H1 (cell line): ENCODE results near the gene ASIC2. TPM values are rescaled to one million over a fixed set of nuclear protein-coding genes. Genes with fewer than 3 reads are reported as not detected.

Experiments
- CTCF ChIA-PET: fragments of 300-600 bp; sonication (Branson Sonifier 250); formaldehyde crosslinking; loops from one replicate; lab custom pipeline; 2021; ENCODE audit not compliant: partially characterized antibody; lab: Charles Lee
- POLR2A ChIA-PET: fragments of 300-600 bp; sonication (Branson Sonifier 250); formaldehyde crosslinking; loops from one replicate; lab custom pipeline; 2021; ENCODE audit warnings: inconsistent platforms; ENCODE audit not compliant: partially characterized antibody; lab: Charles Lee
- DNase-seq, 2 experiments: peaks; one replicate each; pipeline versions ENCODE4 v3.0.0 to v3.0.0-alpha.2; 2010 to 2022; ENCODE audit warnings: low spot score in 2 of 2, low read depth in 1 of 2, mixed read lengths in 1 of 2
- FAIRE-seq: peaks from 2 replicates; lab custom pipeline; 2011; peaks lifted over from hg19 to GRCh38; lab: Jason Lieb, UNC
- H2AFZ ChIP-seq: 2 replicates; pipeline ENCODE4 v1.8.1; 2012; ENCODE audit warnings: low read length, inconsistent platforms
- H2AK5ac ChIP-seq: 2 replicates; pipeline ENCODE4 v1.6.1; 2013; ENCODE audit warnings: low read depth, low read length
- H2BK120ac ChIP-seq: replicated peaks from 2 replicates; pipeline ENCODE3; 2013; ENCODE audit warnings: low read depth, low read length, inconsistent platforms
- H2BK12ac ChIP-seq: 2 replicates; pipeline ENCODE4 v1.6.1; 2013; ENCODE audit warnings: low read depth, low read length
- H2BK15ac ChIP-seq: 2 replicates; pipeline ENCODE4 v1.6.1; 2013; ENCODE audit warnings: low read length
- H2BK20ac ChIP-seq: 2 replicates; pipeline ENCODE4 v1.6.1; 2013; ENCODE audit warnings: low read length
- H2BK5ac ChIP-seq: 2 replicates; pipeline ENCODE4 v1.6.1; 2013; ENCODE audit warnings: low read depth, low read length
- H3K14ac ChIP-seq: 2 replicates; pipeline ENCODE4 v1.6.1; 2013; ENCODE audit warnings: inconsistent platforms; ENCODE audit not compliant: insufficient read length
- H3K18ac ChIP-seq: 2 replicates; pipeline ENCODE4 v1.6.1; 2013; ENCODE audit warnings: low read length; ENCODE audit errors: extremely low read depth
- H3K23ac ChIP-seq: 2 replicates; pipeline ENCODE4 v1.6.1; 2013; ENCODE audit warnings: inconsistent platforms; ENCODE audit not compliant: insufficient read length
- H3K23me2 ChIP-seq: 2 replicates; pipeline ENCODE4 v1.6.1; 2013; ENCODE audit warnings: low read depth, low read length
- H3K27ac ChIP-seq: 2 replicates; pipeline ENCODE4 v1.6.1; 2011; ENCODE audit warnings: low read depth, low read length, inconsistent platforms
- H3K27me3 ChIP-seq, 4 experiments: replicated peaks in 1 of 4; 1 replicate in 1 of 4; 2 replicates in 3 of 4; pipeline versions ENCODE4 v1.6.1 to v1.8.1; 2011 to 2013; ENCODE audit warnings: low read length in 3 of 4, mild to moderate bottlenecking in 3 of 4, inconsistent platforms in 2 of 4, mixed read lengths in 2 of 4, moderate library complexity in 1 of 4; ENCODE audit not compliant: control insufficient read depth in 3 of 4, insufficient read depth in 3 of 4; ENCODE audit errors: extremely low read depth in 1 of 4
- H3K36me3 ChIP-seq, 4 experiments: 2 replicates each; pipeline versions ENCODE4 v1.6.1 to v1.8.1; 2011 to 2013; ENCODE audit warnings: mild to moderate bottlenecking in 4 of 4, low read length in 3 of 4, moderate library complexity in 2 of 4, control low read depth in 1 of 4, inconsistent platforms in 1 of 4; ENCODE audit not compliant: insufficient read depth in 4 of 4, control insufficient read depth in 2 of 4
- H3K4ac ChIP-seq: replicated peaks from 2 replicates; pipeline ENCODE3; 2013; ENCODE audit warnings: low read length, low read depth, mixed read lengths, inconsistent platforms; ENCODE audit not compliant: insufficient read length
- H3K4me1 ChIP-seq, 4 experiments: replicated peaks in 1 of 4; 1 replicate in 1 of 4; 2 replicates in 3 of 4; pipeline versions ENCODE4 v1.6.1 to v1.8.1; 2011 to 2013; ENCODE audit warnings: low read length in 3 of 4, inconsistent platforms in 2 of 4, mixed read lengths in 1 of 4; ENCODE audit not compliant: insufficient read depth in 4 of 4, control insufficient read depth in 3 of 4
- H3K4me2 ChIP-seq, 2 experiments: 2 replicates each; pipeline versions ENCODE4 v1.6.1 to v1.8.1; 2011 to 2013; ENCODE audit warnings: low read depth in 2 of 2, low read length in 2 of 2, control low read depth in 1 of 2, inconsistent platforms in 1 of 2, mild to moderate bottlenecking in 1 of 2; ENCODE audit not compliant: insufficient read depth in 1 of 2
- H3K4me3 ChIP-seq, 4 experiments: fragments of 200-600, 300-600 bp in 1 of 4; sonication (generic), shearing (Covaris generic), sonication (Bioruptor Twin) in 1 of 4; 2 replicates each; pipeline versions ENCODE4 v1.5.1 to v1.8.1; 2011 to 2016; ENCODE audit warnings: low read length in 4 of 4, low read depth in 3 of 4, control low read depth in 2 of 4, inconsistent platforms in 2 of 4, mild to moderate bottlenecking in 2 of 4, mixed read lengths in 1 of 4, moderate library complexity in 1 of 4; ENCODE audit not compliant: insufficient read depth in 2 of 4; ENCODE audit errors: extremely low read depth in 1 of 4
- H3K56ac ChIP-seq: replicated peaks from 2 replicates; pipeline ENCODE3; 2013; ENCODE audit warnings: low read depth, mild to moderate bottlenecking, mixed read lengths, low read length, inconsistent platforms; ENCODE audit not compliant: insufficient read length
- H3K79me1 ChIP-seq: 2 replicates; pipeline ENCODE4 v1.6.1; 2013; ENCODE audit warnings: low read depth, low read length, control low read depth
- H3K79me2 ChIP-seq, 2 experiments: 2 replicates each; pipeline versions ENCODE4 v1.6.1 to v1.8.1; 2012 to 2013; ENCODE audit warnings: low read length in 2 of 2, mild to moderate bottlenecking in 2 of 2, inconsistent platforms in 1 of 2; ENCODE audit not compliant: insufficient read depth in 2 of 2, control insufficient read depth in 1 of 2
- H3K9ac ChIP-seq, 4 experiments: replicated peaks in 1 of 4; 1 replicate in 1 of 4; 2 replicates in 3 of 4; pipeline versions ENCODE4 v1.6.1 to v1.8.1; 2011 to 2013; ENCODE audit warnings: low read depth in 3 of 4, low read length in 3 of 4, control low read depth in 2 of 4, mild to moderate bottlenecking in 2 of 4, moderate library complexity in 2 of 4, inconsistent platforms in 1 of 4; ENCODE audit errors: extremely low read depth in 1 of 4
- H3K9me3 ChIP-seq, 2 experiments: 2 replicates each; pipeline versions ENCODE4 v1.6.1 to v1.8.1; 2012 to 2013; ENCODE audit warnings: mild to moderate bottlenecking in 2 of 2, moderate library complexity in 2 of 2, control low read depth in 1 of 2, inconsistent platforms in 1 of 2, low read depth in 1 of 2, low read length in 1 of 2, mixed read lengths in 1 of 2; ENCODE audit not compliant: insufficient read depth in 2 of 2
- H4K20me1 ChIP-seq, 2 experiments: replicated peaks in 1 of 2; 2 replicates each; pipeline versions ENCODE3 to v1.8.1; 2011 to 2013; ENCODE audit warnings: inconsistent platforms in 2 of 2, low read length in 2 of 2, mild to moderate bottlenecking in 1 of 2; ENCODE audit not compliant: insufficient read depth in 2 of 2, control insufficient read depth in 1 of 2
- H4K5ac ChIP-seq: 2 replicates; pipeline ENCODE4 v1.6.1; 2013; ENCODE audit warnings: low read length, low read depth, mixed read lengths, inconsistent platforms; ENCODE audit not compliant: insufficient read length
- H4K8ac ChIP-seq: 2 replicates; pipeline ENCODE4 v1.8.0; 2013; ENCODE audit warnings: mild to moderate bottlenecking, moderate library complexity, low read length, inconsistent platforms; ENCODE audit not compliant: insufficient read depth; ENCODE audit errors: extremely low read depth
- H4K91ac ChIP-seq: replicated peaks from 2 replicates; pipeline ENCODE3; 2013; ENCODE audit warnings: low read length, mixed read lengths, inconsistent platforms; ENCODE audit not compliant: insufficient read length
- ASH2L ChIP-seq: fragments of 200-600, 300-600 bp; sonication (generic); IDR thresholded peaks from one replicate; pipeline ENCODE4 v1.7.1; 2017; ENCODE audit warnings: low read length
- CBX5 ChIP-seq: fragments of 300-800, 300-1000 bp; sonication (generic); IDR thresholded peaks from 2 replicates; pipeline ENCODE4 v1.7.1; 2016; ENCODE audit warnings: antibody characterized with exemption, low read length, low read depth
- EGR1 ChIP-seq: IDR thresholded peaks from 2 replicates; pipeline ENCODE4 v1.6.1; 2011; ENCODE audit warnings: low read depth, low read length, borderline replicate concordance
- GABPA ChIP-seq: IDR thresholded peaks from 2 replicates; pipeline ENCODE4 v1.6.1; 2011; ENCODE audit warnings: mild to moderate bottlenecking, low read length, moderate library complexity, borderline replicate concordance; ENCODE audit not compliant: insufficient read depth
- HDAC2 ChIP-seq, 2 experiments: fragments of 300-600 bp in 1 of 2; sonication (generic) in 1 of 2; IDR thresholded peaks; 2 replicates each; pipeline ENCODE4 v1.6.1; 2011 to 2012; ENCODE audit warnings: low read depth in 2 of 2, low read length in 2 of 2, mild to moderate bottlenecking in 2 of 2, moderate library complexity in 2 of 2, borderline replicate concordance in 1 of 2, inconsistent platforms in 1 of 2
- JUND ChIP-seq: IDR thresholded peaks from 2 replicates; pipeline ENCODE4 v1.6.1; 2011; ENCODE audit warnings: mild to moderate bottlenecking, improper control_type of control experiment, low read length
- POU5F1 ChIP-seq: IDR thresholded peaks from 2 replicates; pipeline ENCODE4 v1.6.1; 2011; ENCODE audit warnings: low read depth, mild to moderate bottlenecking, low read length, moderate library complexity
- RFX5 ChIP-seq: IDR thresholded peaks from 2 replicates; pipeline ENCODE4 v1.6.1; 2011; ENCODE audit warnings: low read depth, low read length, improper control_type of control experiment, borderline replicate concordance
- SAP30 ChIP-seq: fragments of 300-600 bp; sonication (generic); IDR thresholded peaks from 2 replicates; pipeline ENCODE4 v1.7.1; 2012; ENCODE audit warnings: low read length, moderate library complexity, mild to moderate bottlenecking, inconsistent platforms; ENCODE audit not compliant: insufficient read depth, insufficient replicate concordance
- SIRT6 ChIP-seq: IDR thresholded peaks from one replicate; pipeline ENCODE4 v1.7.1; 2012; ENCODE audit warnings: low read length, inconsistent platforms
- TAF1 ChIP-seq: IDR thresholded peaks from 2 replicates; pipeline ENCODE4 v1.6.1; 2011; ENCODE audit warnings: mild to moderate bottlenecking, low read depth, low read length
- WGBS, 2 experiments: shearing (Covaris generic) in 1 of 2; methylation state at CpG; one replicate each; pipeline versions ENCODE4 v1.1.6 to v1.1.7; 2013 to 2015; ENCODE audit warnings: low lambda C conversion rate in 2 of 2, mixed read lengths in 2 of 2, inconsistent platforms in 1 of 2, low coverage in 1 of 2, missing lambda C conversion rate in 1 of 2; ENCODE audit not compliant: insufficient replicate concordance in 2 of 2, insufficient coverage in 1 of 2, insufficient read length in 1 of 2; ENCODE audit errors: extremely low coverage in 1 of 2, missing lambda C conversion rate in 1 of 2; 5-methylcytosine and 5-hydroxymethylcytosine counted together
- polyA plus RNA-seq, 7 experiments: library from polyadenylated mRNA; depleted of rRNA in 3 of 7; stranded (reverse) in 5 of 7; unstranded in 2 of 7; fragments of >200 nt in 5 of 7; fragments of 200-250 nt in 2 of 7; gene quantifications; 1 replicate in 5 of 7; 2 replicates in 1 of 7; 4 replicates in 1 of 7; pipeline versions ENCODE4 v1.2.1 to v1.2.3, GENCODE V29; 2011 to 2013; ENCODE audit warnings: missing spikeins in 2 of 7, mixed read lengths in 2 of 7
- total RNA-seq: library from RNA; stranded (reverse); fragmentation: NEBNext Ultra II Directional; extraction: Animal tissue kit (Norgen Biotek cat#: 25700); gene quantifications from 2 replicates; pipeline ENCODE4 v1.2.1, GENCODE V29; 2021
- TF ChIP-seq, protein P1 (sequence below): IDR thresholded peaks from 2 replicates; pipeline ENCODE4 v1.6.1; 2012; ENCODE audit warnings: inconsistent platforms
- TF ChIP-seq, protein P2 (sequence below): IDR thresholded peaks from 2 replicates; pipeline ENCODE4 v1.6.1; 2012; ENCODE audit warnings: low read length, inconsistent platforms

Gene ASIC2
- total and polyA plus RNA-seq, 2 of the 8 experiments (the other 6 are each of a cell fraction or from before 2014, with no cell fraction given), result 0.86 to 1.2 TPM

DNA sequence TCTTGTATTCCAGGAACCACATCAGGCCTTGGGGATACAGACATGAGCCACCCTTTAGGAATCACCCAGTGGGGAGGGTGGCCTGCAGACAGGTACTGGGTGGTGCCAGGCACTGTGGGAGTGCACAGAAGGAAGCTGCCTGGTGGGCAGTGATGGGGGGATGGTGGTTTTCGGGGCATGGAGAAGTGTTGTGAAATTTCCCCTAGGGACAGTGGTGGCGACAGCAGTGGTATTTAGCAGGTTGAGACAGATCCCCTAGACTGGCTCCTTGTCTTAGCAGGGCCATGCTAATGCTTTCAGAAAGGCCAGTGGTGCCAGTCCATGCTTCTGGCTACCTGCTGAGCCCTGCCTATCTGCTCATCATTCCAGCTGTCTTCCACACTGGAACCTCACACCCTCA is 171.8 kb downstream of the ASIC2 start:
- Histone ChIP-seq H2BK20ac (no peak overlapping the region), H2BK15ac (no peak overlapping the region), H3K79me2 (no peaks in the 10 kb centered on the region), H2BK5ac (no peak overlapping the region), H3K14ac (no peak overlapping the region), H2BK12ac (no peak overlapping the region), H3K9ac (no peak overlapping the region), H3K27ac (no peak overlapping the region), H3K36me3 (no peaks in the 10 kb centered on the region), H4K8ac (no peak overlapping the region), H3K4ac (no peak overlapping the region), H3K4me2 (no peak overlapping the region), H4K20me1 (no peaks in the 10 kb centered on the region), H4K5ac (no peak overlapping the region), H3K4me3 (no peak overlapping the region), H3K56ac (no peak overlapping the region), H3K79me1 (no peaks in the 10 kb centered on the region), H3K27me3 (no peaks in the 10 kb centered on the region; a peak in 1 of 7 replicates), H3K9me3 (no peaks in the 10 kb centered on the region), H4K91ac (no peak overlapping the region), H3K4me1 (no peaks in the 10 kb centered on the region), H3K23me2 (no peaks in the 10 kb centered on the region), H3K23ac (no peak overlapping the region), H2AFZ (no peak overlapping the region), H2AK5ac (no peak overlapping the region), H3K18ac (no peak overlapping the region), H2BK120ac (no peak overlapping the region)
- 83% methylated on average over 2 of the region's 2 CpGs; no CpG with 5 or more reads in 1 of the 2 experiments for WGBS, 2 experiments
- ChIA-PET CTCF (interaction anchor here (1.1 to 1.6 kb wide), 2 partner anchors 25 to 565 kb away, joined by 3 read pairs; no protein-coding TSS in a partner anchor), POLR2A (no interaction called here)
- no peak for FAIRE-seq
- DNase-seq, result no peak
- TF ChIP-seq RFX5 (no peak), SAP30 (no peak), EGR1 (no peak), TAF1 (no peak), GABPA (no peak), HDAC2 (IDR thresholded peaks at IDR 0.05; ENCODE audit: borderline replicate concordance in 1 of 2, low read depth in 2 of 2, low read length in 2 of 2) (no peak), SIRT6 (no peak), JUND (no peak), POU5F1 (no peak), CBX5 (no peak), ASH2L (no peak)
- TF ChIP-seq, protein P1, sequence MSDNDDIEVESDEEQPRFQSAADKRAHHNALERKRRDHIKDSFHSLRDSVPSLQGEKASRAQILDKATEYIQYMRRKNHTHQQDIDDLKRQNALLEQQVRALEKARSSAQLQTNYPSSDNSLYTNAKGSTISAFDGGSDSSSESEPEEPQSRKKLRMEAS, result no peak
- TF ChIP-seq, protein P2, sequence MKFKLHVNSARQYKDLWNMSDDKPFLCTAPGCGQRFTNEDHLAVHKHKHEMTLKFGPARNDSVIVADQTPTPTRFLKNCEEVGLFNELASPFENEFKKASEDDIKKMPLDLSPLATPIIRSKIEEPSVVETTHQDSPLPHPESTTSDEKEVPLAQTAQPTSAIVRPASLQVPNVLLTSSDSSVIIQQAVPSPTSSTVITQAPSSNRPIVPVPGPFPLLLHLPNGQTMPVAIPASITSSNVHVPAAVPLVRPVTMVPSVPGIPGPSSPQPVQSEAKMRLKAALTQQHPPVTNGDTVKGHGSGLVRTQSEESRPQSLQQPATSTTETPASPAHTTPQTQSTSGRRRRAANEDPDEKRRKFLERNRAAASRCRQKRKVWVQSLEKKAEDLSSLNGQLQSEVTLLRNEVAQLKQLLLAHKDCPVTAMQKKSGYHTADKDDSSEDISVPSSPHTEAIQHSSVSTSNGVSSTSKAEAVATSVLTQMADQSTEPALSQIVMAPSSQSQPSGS, result no peak
